GM23338 (cell line): ENCODE results near the gene SMIM26. TPM values are rescaled to one million over a fixed set of nuclear protein-coding genes. Genes with fewer than 3 reads are reported as not detected.
A peak's percentile ranks its signal among the peaks of the same experiment; 100 is the strongest.
"Not testable (repeated sequence)": the region's sequence is repeated elsewhere in the genome, so short reads cannot be mapped to it uniquely, and the experiment has no call there.

Experiments used
- ATAC-seq: fragments of 200-7000 bp; cut with Tn5 transposase; 3 replicates; pipeline ENCODE4 v1.9.1; 2020
- DNase-seq: peaks from one replicate; pipeline ENCODE4 v3.0.0-alpha.2; 2015; ENCODE audit warnings: low spot score
- H2AFZ ChIP-seq: fragments of 200-600 bp; sonication (generic); 2 replicates; pipeline ENCODE4 v1.8.0; 2016; ENCODE audit warnings: antibody characterized with exemption, mild to moderate bottlenecking, moderate library complexity
- H3F3A ChIP-seq: fragments of 200-600 bp; sonication (generic); replicated peaks from 2 replicates; pipeline ENCODE4 v1.8.0; 2017; ENCODE audit warnings: antibody characterized with exemption, mixed run types, low read depth
- H3K27ac ChIP-seq: fragments of 200-600 bp; sonication (generic); 2 replicates; pipeline ENCODE4 v1.6.1; 2016; ENCODE audit warnings: low read depth
- H3K27me3 ChIP-seq: fragments of 200-600 bp; sonication (generic); 2 replicates; pipeline ENCODE4 v1.8.0; 2016; ENCODE audit warnings: mild to moderate bottlenecking, mixed run types, moderate library complexity; ENCODE audit not compliant: insufficient read depth
- H3K36me3 ChIP-seq: fragments of 200-600 bp; sonication (generic); 2 replicates; pipeline ENCODE4 v1.8.0; 2016; ENCODE audit warnings: mild to moderate bottlenecking; ENCODE audit not compliant: insufficient read depth
- H3K4me1 ChIP-seq: fragments of 200-600 bp; sonication (generic); 2 replicates; pipeline ENCODE4 v1.8.0; 2016; ENCODE audit warnings: mild to moderate bottlenecking, moderate library complexity; ENCODE audit not compliant: insufficient read depth
- H3K4me2 ChIP-seq: fragments of 200-600 bp; sonication (generic); 2 replicates; pipeline ENCODE4 v1.7.1; 2017; ENCODE audit warnings: mixed run types
- H3K4me3 ChIP-seq: fragments of 200-600 bp; sonication (generic); 2 replicates; pipeline ENCODE4 v1.6.1; 2016; ENCODE audit warnings: mixed run types
- H3K79me2 ChIP-seq: fragments of 200-600 bp; sonication (generic); replicated peaks from 2 replicates; pipeline ENCODE4 v1.8.0; 2017; ENCODE audit warnings: mild to moderate bottlenecking; ENCODE audit not compliant: insufficient read depth
- H3K9me2 ChIP-seq: fragments of 200-600 bp; sonication (generic); 2 replicates; pipeline ENCODE4 v1.8.0; 2017; ENCODE audit not compliant: insufficient read depth
- H4K20me1 ChIP-seq: fragments of 200-600 bp; sonication (generic); replicated peaks from 2 replicates; pipeline ENCODE4 v1.8.0; 2017; ENCODE audit warnings: mild to moderate bottlenecking; ENCODE audit not compliant: insufficient read depth
- H3K27ac Mint-ChIP-seq: 2 replicates; pipeline ENCODE4 v1.8.0; 2020; ENCODE audit warnings: inconsistent platforms, mild to moderate bottlenecking, moderate library complexity, mixed read lengths
- H3K27me3 Mint-ChIP-seq: 3 replicates; pipeline ENCODE4 v1.8.0; 2022; ENCODE audit warnings: low read depth, mild to moderate bottlenecking, moderate library complexity, mixed read lengths, inconsistent platforms; ENCODE audit not compliant: insufficient read depth, poor library complexity
- H3K36me3 Mint-ChIP-seq: 3 replicates; pipeline ENCODE4 v1.8.0; 2021; ENCODE audit warnings: low read depth, mild to moderate bottlenecking, inconsistent platforms, moderate library complexity, mixed read lengths
- H3K4me1 Mint-ChIP-seq: 3 replicates; pipeline ENCODE4 v1.8.0; 2020; ENCODE audit warnings: mild to moderate bottlenecking, inconsistent platforms, mixed read lengths
- H3K4me3 Mint-ChIP-seq: 3 replicates; pipeline ENCODE4 v1.8.0; 2021; ENCODE audit warnings: moderate library complexity, mild to moderate bottlenecking, inconsistent platforms, mixed read lengths
- H3K9me3 Mint-ChIP-seq: 3 replicates; pipeline ENCODE4 v1.8.0; 2020; ENCODE audit warnings: moderate library complexity, mild to moderate bottlenecking, inconsistent platforms, mixed read lengths
- CREB1 ChIP-seq: fragments of 250-450 bp; sonication (Bioruptor Pico); IDR thresholded peaks from 2 replicates; pipeline ENCODE4 v1.5.0; 2020; ENCODE audit warnings: low read depth, mild to moderate bottlenecking, moderate library complexity
- EZH2phosphoT487 ChIP-seq: fragments of 200-600 bp; sonication (generic); IDR thresholded peaks from one replicate; pipeline ENCODE4 v1.8.1; 2018; ENCODE audit warnings: antibody characterized with exemption; ENCODE audit not compliant: unreplicated experiment
- POLR2AphosphoS5 ChIP-seq: IDR thresholded peaks from 2 replicates; pipeline ENCODE4 v1.6.1; 2016; ENCODE audit warnings: antibody characterized with exemption, low read depth
- ZNF114 ChIP-seq: fragments of 250-450 bp; sonication (Bioruptor Pico); IDR thresholded peaks from 2 replicates; pipeline ENCODE4 v1.5.0; 2020; ENCODE audit warnings: mild to moderate bottlenecking, moderate library complexity
- long read RNA-seq: library from polyadenylated mRNA; unstranded; transcript quantifications from one replicate; pipeline ENCODE4 v2.0.0, GENCODE V29; 2020; ENCODE audit not compliant: unreplicated experiment
- polyA plus RNA-seq: library from polyadenylated mRNA; unstranded; fragments of >200 nt; fragmentation: Nextera tagmentation; extraction: Ambion mirVana; gene quantifications from 2 replicates; pipeline ENCODE4 v1.2.1, GENCODE V29; 2016
- total RNA-seq: library from RNA; depleted of rRNA; stranded (reverse); fragments of >200 nt; shearing (Covaris generic); gene quantifications from 2 replicates; pipeline ENCODE4 v1.2.3, GENCODE V29; 2014; rRNA removed
- TF ChIP-seq, protein P1 (sequence below): fragments of 250-450 bp; sonication (Bioruptor Pico); IDR thresholded peaks from 2 replicates; pipeline ENCODE4 v1.5.0; 2020; ENCODE audit warnings: mild to moderate bottlenecking, moderate library complexity
- TF ChIP-seq, protein P2 (sequence below): IDR thresholded peaks from 2 replicates; pipeline ENCODE4 v1.6.1; 2016; ENCODE audit warnings: antibody characterized with exemption

SMIM26 gene, protein sequence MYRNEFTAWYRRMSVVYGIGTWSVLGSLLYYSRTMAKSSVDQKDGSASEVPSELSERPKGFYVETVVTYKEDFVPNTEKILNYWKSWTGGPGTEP
- 94.3 and 108 TPM in 2 replicates for total RNA-seq
- 308 and 363 TPM in 2 replicates for polyA plus RNA-seq
- long read RNA-seq, transcript SMIM26-202 (2 exons, 575 nt): major isoform, 36 of 54 reads
- long read RNA-seq, transcript SMIM26-201 (2 exons, 505 nt): minor isoform, 18 of 54 reads
- long read RNA-seq, partial matches to known transcripts: 0 of 54 reads
- long read RNA-seq, other reads (novel, unspliced or antisense): 0 of 54 reads

DNA sequence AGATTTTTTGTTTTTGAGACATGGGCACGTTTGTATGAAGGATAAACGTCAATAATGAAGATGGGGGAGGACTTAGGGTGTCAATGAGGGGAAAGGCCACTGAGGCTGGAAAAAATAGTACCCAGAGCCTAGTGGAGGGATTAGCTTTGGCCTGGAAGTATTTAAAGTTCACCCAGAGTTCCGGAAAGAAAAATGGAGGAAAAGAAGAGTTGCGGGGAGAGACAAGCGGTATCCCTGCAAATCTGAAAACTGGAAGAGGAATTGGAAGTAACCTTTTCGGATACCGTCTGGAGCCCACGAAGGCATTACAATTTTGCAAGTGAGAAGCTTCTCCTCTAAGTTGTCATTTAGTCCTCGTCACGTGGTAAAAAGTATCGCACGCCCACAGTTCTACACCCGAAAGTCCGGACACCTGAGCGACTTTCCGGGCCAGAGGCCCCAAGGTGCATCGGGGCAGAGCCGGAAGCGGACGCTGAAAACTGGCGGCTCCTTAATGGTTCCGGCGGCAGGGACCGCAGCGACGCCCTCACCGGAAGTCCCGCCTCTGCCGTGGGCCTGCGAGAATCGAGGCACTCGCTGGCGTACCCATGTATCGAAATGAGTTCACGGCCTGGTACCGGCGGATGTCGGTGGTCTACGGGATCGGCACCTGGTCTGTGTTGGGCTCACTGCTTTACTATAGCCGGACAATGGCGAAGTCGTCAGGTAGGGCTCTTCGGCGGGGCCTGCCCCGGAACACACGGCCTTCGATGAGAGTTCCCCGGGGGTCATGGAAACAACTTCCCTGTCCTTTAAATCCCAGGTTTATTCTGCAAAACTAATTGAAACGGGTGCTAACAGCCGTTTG, at the start of gene SMIM26:
Gene SMIM26 (plus strand): TSS at position 541 of the 847 bp plus-strand sequence. CDS start 47 bp downstream, at position 588.
- 0 out of 2 replicates have a peak, but pooled peaks cover 4% of the 10 kb centered on the region for H3F3A ChIP-seq
- H3K4me2 ChIP-seq: peak within 1 kb of the TSS; percentile 87
- peak within 1 kb of the TSS; percentile 77 for H3K4me3 ChIP-seq
- DNase-seq (peak; percentile 97), ATAC-seq (peak; percentile 99)
- H4K20me1 ChIP-seq: no peaks in the 10 kb centered on the region
- peaks cover 6% of the 10 kb centered on the region; the same call in 1 of the 2 replicates for H3K36me3 ChIP-seq
- peak within 1 kb of the TSS; percentile 99 for H3K27ac Mint-ChIP-seq
- H3K27me3 Mint-ChIP-seq: peaks cover 5% of the 10 kb centered on the region
- peak within 1 kb of the TSS; percentile 90 for H3K4me3 Mint-ChIP-seq
- peak within 1 kb of the TSS; percentile 90 for H3K27ac ChIP-seq
- peaks cover 15% of the 10 kb centered on the region for H3K79me2 ChIP-seq
- TF ChIP-seq, protein P1, sequence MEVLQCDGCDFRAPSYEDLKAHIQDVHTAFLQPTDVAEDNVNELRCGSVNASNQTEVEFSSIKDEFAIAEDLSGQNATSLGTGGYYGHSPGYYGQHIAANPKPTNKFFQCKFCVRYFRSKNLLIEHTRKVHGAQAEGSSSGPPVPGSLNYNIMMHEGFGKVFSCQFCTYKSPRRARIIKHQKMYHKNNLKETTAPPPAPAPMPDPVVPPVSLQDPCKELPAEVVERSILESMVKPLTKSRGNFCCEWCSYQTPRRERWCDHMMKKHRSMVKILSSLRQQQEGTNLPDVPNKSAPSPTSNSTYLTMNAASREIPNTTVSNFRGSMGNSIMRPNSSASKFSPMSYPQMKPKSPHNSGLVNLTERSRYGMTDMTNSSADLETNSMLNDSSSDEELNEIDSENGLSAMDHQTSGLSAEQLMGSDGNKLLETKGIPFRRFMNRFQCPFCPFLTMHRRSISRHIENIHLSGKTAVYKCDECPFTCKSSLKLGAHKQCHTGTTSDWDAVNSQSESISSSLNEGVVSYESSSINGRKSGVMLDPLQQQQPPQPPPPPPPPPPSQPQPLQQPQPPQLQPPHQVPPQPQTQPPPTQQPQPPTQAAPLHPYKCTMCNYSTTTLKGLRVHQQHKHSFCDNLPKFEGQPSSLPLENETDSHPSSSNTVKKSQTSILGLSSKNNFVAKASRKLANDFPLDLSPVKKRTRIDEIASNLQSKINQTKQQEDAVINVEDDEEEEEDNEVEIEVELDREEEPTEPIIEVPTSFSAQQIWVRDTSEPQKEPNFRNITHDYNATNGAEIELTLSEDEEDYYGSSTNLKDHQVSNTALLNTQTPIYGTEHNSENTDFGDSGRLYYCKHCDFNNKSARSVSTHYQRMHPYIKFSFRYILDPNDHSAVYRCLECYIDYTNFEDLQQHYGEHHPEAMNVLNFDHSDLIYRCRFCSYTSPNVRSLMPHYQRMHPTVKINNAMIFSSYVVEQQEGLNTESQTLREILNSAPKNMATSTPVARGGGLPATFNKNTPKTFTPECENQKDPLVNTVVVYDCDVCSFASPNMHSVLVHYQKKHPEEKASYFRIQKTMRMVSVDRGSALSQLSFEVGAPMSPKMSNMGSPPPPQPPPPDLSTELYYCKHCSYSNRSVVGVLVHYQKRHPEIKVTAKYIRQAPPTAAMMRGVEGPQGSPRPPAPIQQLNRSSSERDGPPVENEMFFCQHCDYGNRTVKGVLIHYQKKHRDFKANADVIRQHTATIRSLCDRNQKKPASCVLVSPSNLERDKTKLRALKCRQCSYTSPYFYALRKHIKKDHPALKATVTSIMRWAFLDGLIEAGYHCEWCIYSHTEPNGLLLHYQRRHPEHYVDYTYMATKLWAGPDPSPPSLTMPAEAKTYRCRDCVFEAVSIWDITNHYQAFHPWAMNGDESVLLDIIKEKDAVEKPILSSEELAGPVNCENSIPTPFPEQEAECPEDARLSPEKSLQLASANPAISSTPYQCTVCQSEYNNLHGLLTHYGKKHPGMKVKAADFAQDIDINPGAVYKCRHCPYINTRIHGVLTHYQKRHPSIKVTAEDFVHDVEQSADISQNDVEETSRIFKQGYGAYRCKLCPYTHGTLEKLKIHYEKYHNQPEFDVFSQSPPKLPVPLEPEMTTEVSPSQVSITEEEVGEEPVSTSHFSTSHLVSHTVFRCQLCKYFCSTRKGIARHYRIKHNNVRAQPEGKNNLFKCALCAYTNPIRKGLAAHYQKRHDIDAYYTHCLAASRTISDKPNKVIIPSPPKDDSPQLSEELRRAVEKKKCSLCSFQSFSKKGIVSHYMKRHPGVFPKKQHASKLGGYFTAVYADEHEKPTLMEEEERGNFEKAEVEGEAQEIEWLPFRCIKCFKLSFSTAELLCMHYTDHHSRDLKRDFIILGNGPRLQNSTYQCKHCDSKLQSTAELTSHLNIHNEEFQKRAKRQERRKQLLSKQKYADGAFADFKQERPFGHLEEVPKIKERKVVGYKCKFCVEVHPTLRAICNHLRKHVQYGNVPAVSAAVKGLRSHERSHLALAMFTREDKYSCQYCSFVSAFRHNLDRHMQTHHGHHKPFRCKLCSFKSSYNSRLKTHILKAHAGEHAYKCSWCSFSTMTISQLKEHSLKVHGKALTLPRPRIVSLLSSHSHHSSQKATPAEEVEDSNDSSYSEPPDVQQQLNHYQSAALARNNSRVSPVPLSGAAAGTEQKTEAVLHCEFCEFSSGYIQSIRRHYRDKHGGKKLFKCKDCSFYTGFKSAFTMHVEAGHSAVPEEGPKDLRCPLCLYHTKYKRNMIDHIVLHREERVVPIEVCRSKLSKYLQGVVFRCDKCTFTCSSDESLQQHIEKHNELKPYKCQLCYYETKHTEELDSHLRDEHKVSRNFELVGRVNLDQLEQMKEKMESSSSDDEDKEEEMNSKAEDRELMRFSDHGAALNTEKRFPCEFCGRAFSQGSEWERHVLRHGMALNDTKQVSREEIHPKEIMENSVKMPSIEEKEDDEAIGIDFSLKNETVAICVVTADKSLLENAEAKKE (CRISPR knock-in tag): no peak
- TF ChIP-seq POLR2AphosphoS5 (peak; percentile 83), ZNF114 (CRISPR knock-in tag) (no peak), EZH2phosphoT487 (no peak), CREB1 (CRISPR knock-in tag) (peak; percentile 54; the same call in 1 of the 2 replicates)
- TF ChIP-seq, protein P2, sequence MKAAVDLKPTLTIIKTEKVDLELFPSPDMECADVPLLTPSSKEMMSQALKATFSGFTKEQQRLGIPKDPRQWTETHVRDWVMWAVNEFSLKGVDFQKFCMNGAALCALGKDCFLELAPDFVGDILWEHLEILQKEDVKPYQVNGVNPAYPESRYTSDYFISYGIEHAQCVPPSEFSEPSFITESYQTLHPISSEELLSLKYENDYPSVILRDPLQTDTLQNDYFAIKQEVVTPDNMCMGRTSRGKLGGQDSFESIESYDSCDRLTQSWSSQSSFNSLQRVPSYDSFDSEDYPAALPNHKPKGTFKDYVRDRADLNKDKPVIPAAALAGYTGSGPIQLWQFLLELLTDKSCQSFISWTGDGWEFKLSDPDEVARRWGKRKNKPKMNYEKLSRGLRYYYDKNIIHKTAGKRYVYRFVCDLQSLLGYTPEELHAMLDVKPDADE: peak; percentile 69
- H3K4me1 Mint-ChIP-seq: no peaks in the 10 kb centered on the region
- no peaks in the 10 kb centered on the region for H3K9me2 ChIP-seq
- peaks cover 35% of the 10 kb centered on the region for H3K36me3 Mint-ChIP-seq
- H3K9me3 Mint-ChIP-seq: no peaks in the 10 kb centered on the region; the same call in 2 of the 3 replicates
- H2AFZ ChIP-seq: peak within 1 kb of the TSS; percentile 79
- H3K27me3 ChIP-seq: no peaks in the 10 kb centered on the region
- H3K4me1 ChIP-seq: peaks cover 5% of the 10 kb centered on the region

DNA sequence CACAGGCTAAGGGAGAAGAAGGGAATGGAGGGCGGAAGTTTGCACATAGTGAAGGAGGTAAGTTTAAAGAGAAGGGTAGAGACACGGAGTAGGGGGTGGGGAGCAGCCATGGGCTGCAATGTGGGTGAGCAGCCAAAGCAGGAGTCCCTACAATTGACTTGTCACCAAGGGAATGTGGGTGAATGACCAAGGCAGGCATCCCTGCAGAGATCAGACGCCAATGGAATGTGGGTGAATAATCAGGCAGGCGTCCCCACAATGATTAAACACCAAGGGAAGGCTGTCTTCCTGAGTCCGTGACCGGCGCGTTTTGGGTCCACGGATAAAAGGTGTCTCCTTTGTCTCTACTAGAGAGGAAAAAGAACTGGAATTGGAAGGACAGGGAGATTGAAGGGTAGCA, 45.2 kb upstream of the SMIM26 start:
- H3K4me2 ChIP-seq, H3K27ac Mint-ChIP-seq, H3K4me3 ChIP-seq, ATAC-seq, H3K79me2 ChIP-seq, H3K27ac ChIP-seq, H3K9me3 Mint-ChIP-seq, H4K20me1 ChIP-seq, H3K9me2 ChIP-seq, H3K4me3 Mint-ChIP-seq, H2AFZ ChIP-seq, H3K27me3 Mint-ChIP-seq, H3K4me1 Mint-ChIP-seq, DNase-seq, H3F3A ChIP-seq, H3K27me3 ChIP-seq, H3K4me1 ChIP-seq: not testable (repeated sequence)
- H3K36me3 Mint-ChIP-seq: peaks cover 34% of the 10 kb centered on the region
- H3K36me3 ChIP-seq: peaks cover 26% of the 10 kb centered on the region
